Measurements from ENCODE around the gene TBX19.

The TBX19 gene

DNA sequence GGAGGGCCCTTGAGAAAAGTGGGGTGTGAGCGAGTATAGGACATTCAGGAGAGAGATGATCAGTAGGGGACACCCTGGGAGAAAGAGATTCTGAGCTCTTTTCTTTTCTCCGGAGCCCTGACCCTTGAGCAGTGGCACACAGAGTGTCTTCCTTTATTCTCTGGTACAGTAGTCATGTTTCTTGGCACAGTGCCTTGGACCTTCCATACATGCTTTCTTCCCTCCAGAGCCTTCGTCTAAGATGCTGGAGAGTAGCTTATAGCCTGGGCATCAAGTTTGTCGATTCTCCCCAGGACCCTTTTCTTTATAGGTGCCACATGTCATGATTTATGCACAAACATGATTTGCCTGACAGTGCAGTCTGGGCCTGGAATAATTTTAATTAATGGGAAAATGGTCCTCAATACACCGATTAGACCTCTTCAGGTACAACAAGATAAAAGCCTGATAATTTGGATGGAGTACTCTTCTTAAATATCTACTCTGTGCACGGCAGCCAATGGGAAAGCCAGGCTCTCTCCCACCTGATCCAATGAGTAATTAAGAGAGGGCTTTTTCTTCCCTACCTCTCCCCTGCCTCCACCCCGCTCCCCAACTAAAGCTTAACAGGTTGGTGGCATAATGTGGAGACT lies at the start of gene TBX19:
TBX19 (plus strand) TSS at position 582 of the 632 bp plus-strand sequence. CDS start 214 bp downstream, outside the sequence.
- H3K9ac ChIP-seq = no peak within 1 kb of the TSS
- H4K20me1 ChIP-seq (ENCODE audit: insufficient read depth) = no peaks in the 10 kb centered on the region
- no peak within 1 kb of the TSS for H3K4me2 ChIP-seq
- H3K4me3 ChIP-seq (IDR thresholded peaks at IDR 0.05; ENCODE audit: insufficient read depth, low read depth, low read length) = no peak within 1 kb of the TSS
- H3K27me3 ChIP-seq (ENCODE audit: insufficient read depth, low read depth) = no peaks in the 10 kb centered on the region
- no peaks in the 10 kb centered on the region for H3K36me3 ChIP-seq (ENCODE audit: insufficient read depth)
- no peak within 1 kb of the TSS for H3K27ac ChIP-seq
- no peak within 1 kb of the TSS for H2AFZ ChIP-seq (ENCODE audit: low read depth)
- H3K4me1 ChIP-seq (ENCODE audit: low read depth, poor library complexity, severe bottlenecking) = peaks cover 5% of the 10 kb centered on the region
- no peaks in the 10 kb centered on the region for H3K79me2 ChIP-seq (ENCODE audit: insufficient read depth, low read depth)
- TF ChIP-seq, protein P1, sequence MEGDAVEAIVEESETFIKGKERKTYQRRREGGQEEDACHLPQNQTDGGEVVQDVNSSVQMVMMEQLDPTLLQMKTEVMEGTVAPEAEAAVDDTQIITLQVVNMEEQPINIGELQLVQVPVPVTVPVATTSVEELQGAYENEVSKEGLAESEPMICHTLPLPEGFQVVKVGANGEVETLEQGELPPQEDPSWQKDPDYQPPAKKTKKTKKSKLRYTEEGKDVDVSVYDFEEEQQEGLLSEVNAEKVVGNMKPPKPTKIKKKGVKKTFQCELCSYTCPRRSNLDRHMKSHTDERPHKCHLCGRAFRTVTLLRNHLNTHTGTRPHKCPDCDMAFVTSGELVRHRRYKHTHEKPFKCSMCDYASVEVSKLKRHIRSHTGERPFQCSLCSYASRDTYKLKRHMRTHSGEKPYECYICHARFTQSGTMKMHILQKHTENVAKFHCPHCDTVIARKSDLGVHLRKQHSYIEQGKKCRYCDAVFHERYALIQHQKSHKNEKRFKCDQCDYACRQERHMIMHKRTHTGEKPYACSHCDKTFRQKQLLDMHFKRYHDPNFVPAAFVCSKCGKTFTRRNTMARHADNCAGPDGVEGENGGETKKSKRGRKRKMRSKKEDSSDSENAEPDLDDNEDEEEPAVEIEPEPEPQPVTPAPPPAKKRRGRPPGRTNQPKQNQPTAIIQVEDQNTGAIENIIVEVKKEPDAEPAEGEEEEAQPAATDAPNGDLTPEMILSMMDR (conservative IDR thresholded peaks at IDR 0.05; ENCODE audit: low read depth, low read length) = no peak

DNA sequence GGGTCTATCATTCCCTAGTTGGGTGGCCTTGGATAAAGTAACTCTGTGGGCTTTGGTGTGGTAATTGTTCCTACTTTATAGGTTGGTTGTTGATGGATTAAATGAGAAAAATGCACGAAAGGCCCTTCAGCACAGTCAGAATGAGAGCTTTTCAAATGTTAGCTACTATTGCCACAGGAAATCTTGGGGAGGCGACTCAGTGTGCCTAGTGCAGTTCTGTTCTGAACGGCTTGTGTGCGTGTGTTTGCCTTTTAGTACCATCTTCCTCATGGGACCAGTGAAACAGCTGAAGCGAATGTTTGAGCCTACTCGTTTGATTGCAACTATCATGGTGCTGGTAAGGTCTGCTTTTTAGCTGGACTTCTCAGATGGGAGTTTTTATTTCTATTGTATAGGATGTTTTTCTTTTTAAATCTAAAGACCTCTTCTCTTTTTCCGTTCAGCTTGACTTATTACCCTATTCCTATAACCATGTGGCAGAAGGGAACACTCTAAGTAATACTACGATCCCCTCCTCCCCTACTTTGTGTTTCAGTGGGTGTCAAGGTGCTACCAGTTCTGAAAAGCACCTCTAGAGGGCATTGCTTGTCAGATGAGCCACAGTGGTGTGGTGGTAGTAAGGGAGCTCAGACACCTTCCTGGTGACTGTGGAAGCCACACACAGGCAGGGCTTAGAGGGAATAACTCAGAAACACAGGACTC lies 45.7 kb upstream of the TBX19 start:
- Histone ChIP-seq H4K20me1 (ENCODE audit: insufficient read depth) (no peaks in the 10 kb centered on the region), H3K9ac (no peak overlapping the region), H3K27ac (no peak overlapping the region), H3K27me3 (ENCODE audit: insufficient read depth, low read depth) (no peaks in the 10 kb centered on the region), H3K79me2 (ENCODE audit: insufficient read depth, low read depth) (no peaks in the 10 kb centered on the region; the same call in 1 of the 2 replicates), H3K36me3 (ENCODE audit: insufficient read depth) (no peaks in the 10 kb centered on the region), H3K4me2 (no peak overlapping the region), H3K4me1 (ENCODE audit: low read depth, poor library complexity, severe bottlenecking) (peaks cover 25% of the 10 kb centered on the region), H2AFZ (ENCODE audit: low read depth) (no peak overlapping the region), H3K4me3 (IDR thresholded peaks at IDR 0.05; ENCODE audit: insufficient read depth, low read depth, low read length) (no peak overlapping the region)
- TF ChIP-seq, protein P1 (conservative IDR thresholded peaks at IDR 0.05; ENCODE audit: low read depth, low read length) = peak; percentile 93

DNA sequence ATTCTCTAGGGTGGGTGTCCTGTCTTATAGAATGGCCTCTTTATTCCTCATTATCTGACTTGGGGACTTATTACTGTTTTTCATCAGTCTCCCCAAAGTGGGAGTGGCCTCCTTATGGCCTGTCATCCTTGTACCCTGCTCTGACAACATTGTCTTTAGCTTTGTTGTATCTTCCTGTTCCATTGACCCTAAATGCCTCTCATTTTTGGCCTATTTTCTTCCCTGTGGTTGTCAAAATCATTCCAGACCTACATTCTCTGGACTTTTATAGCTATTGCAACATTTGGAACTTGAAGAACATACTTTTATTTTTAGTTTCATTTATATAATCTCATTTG lies 45.2 kb upstream of the TBX19 start:
- H2AFZ ChIP-seq (ENCODE audit: low read depth) = no peak overlapping the region
- TF ChIP-seq, protein P1 (conservative IDR thresholded peaks at IDR 0.05; ENCODE audit: low read depth, low read length) = peak; percentile 56; the same call in 1 of the 2 replicates
- peaks cover 25% of the 10 kb centered on the region for H3K4me1 ChIP-seq (ENCODE audit: low read depth, poor library complexity, severe bottlenecking)
- H3K27ac ChIP-seq = no peak overlapping the region
- no peak overlapping the region for H3K9ac ChIP-seq
- no peak overlapping the region for H3K4me2 ChIP-seq
- no peaks in the 10 kb centered on the region; the same call in 1 of the 2 replicates for H3K79me2 ChIP-seq (ENCODE audit: insufficient read depth, low read depth)
- H3K27me3 ChIP-seq (ENCODE audit: insufficient read depth, low read depth) = no peaks in the 10 kb centered on the region
- no peaks in the 10 kb centered on the region for H4K20me1 ChIP-seq (ENCODE audit: insufficient read depth)
- no peaks in the 10 kb centered on the region for H3K36me3 ChIP-seq (ENCODE audit: insufficient read depth)
- H3K4me3 ChIP-seq (IDR thresholded peaks at IDR 0.05; ENCODE audit: insufficient read depth, low read depth, low read length) = no peak overlapping the region

DNA sequence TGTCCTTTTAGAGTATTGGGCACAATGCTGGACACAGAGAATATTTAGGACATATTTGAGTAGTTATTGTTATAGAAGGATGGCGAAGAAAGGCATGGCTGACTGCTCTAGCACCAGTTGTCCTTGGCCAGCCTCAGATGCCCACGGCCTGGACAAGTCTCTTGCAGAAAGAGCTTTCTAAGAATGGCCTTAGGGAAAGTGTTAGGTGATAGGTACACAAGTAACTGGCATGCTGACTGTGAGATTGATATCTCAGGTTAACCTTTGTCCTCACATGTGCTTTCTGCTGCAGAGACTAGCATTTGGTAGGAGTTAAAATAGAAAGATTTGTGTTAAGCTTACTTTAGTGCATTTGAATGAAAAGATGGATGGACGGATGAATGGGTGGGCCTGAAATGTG lies 44.7 kb upstream of the TBX19 start:
- peaks cover 25% of the 10 kb centered on the region for H3K4me1 ChIP-seq (ENCODE audit: low read depth, poor library complexity, severe bottlenecking)
- no peaks in the 10 kb centered on the region for H3K27me3 ChIP-seq (ENCODE audit: insufficient read depth, low read depth)
- no peak overlapping the region for H3K9ac ChIP-seq
- no peak overlapping the region for H3K27ac ChIP-seq
- no peaks in the 10 kb centered on the region for H4K20me1 ChIP-seq (ENCODE audit: insufficient read depth)
- H3K4me2 ChIP-seq = no peak overlapping the region
- H3K36me3 ChIP-seq (ENCODE audit: insufficient read depth) = no peaks in the 10 kb centered on the region
- H3K79me2 ChIP-seq (ENCODE audit: insufficient read depth, low read depth) = no peaks in the 10 kb centered on the region
- no peak overlapping the region for H3K4me3 ChIP-seq (IDR thresholded peaks at IDR 0.05; ENCODE audit: insufficient read depth, low read depth, low read length)
- no peak overlapping the region for H2AFZ ChIP-seq (ENCODE audit: low read depth)
- TF ChIP-seq, protein P1 (conservative IDR thresholded peaks at IDR 0.05; ENCODE audit: low read depth, low read length) = no peak

Data from KMS-11 (cell line).